ENCODE results near the gene SMARCD1. TPM values are rescaled to one million over a fixed set of nuclear protein-coding genes. Genes with fewer than 3 reads are reported as not detected.

The SMARCD1 gene
- total and polyA plus RNA-seq, 9 of the 15 experiments (the other 6 are each of a cell fraction or from before 2014, with no cell fraction given) = 0.86 to 91.7 (median 48.0) TPM

DNA sequence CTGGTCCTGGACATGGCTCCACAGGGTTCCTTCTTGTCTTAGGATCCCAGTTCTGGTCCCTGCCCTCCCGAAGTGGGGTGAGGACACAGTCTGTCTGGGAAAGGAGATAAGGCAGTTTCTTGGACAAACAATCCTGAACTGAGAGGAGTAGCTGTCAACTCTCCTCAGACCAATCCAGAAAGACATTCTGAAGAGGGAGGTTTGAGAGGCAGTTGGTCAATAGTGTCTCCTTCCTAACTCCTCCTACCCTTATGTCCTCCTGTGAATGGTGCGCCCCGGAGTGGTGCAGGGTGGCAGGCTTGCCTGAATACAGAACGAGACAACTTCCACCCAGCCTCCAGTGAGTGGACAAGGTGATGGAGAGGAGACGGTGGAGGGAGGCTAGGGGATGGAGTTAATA lies 43.2 kb upstream of the SMARCD1 start (continued):
- no peak for TF ChIP-seq DACH1 (IDR thresholded peaks at IDR 0.05; ENCODE audit: partially characterized antibody)
- no peak for TF ChIP-seq NR2F6 (CRISPR knock-in tag; IDR thresholded peaks at IDR 0.05)
- TF ChIP-seq SMAD2 (IDR thresholded peaks at IDR 0.05; ENCODE audit: low read depth, low read length) = no peak
- no peak for TF ChIP-seq ZNF76 (CRISPR knock-in tag; IDR thresholded peaks at IDR 0.05; ENCODE audit: borderline replicate concordance)
- no peak for TF ChIP-seq KAT8 (IDR thresholded peaks at IDR 0.05; ENCODE audit: low read depth)
- TF ChIP-seq KHSRP (IDR thresholded peaks at IDR 0.05) = no peak
- TF ChIP-seq, protein P1, sequence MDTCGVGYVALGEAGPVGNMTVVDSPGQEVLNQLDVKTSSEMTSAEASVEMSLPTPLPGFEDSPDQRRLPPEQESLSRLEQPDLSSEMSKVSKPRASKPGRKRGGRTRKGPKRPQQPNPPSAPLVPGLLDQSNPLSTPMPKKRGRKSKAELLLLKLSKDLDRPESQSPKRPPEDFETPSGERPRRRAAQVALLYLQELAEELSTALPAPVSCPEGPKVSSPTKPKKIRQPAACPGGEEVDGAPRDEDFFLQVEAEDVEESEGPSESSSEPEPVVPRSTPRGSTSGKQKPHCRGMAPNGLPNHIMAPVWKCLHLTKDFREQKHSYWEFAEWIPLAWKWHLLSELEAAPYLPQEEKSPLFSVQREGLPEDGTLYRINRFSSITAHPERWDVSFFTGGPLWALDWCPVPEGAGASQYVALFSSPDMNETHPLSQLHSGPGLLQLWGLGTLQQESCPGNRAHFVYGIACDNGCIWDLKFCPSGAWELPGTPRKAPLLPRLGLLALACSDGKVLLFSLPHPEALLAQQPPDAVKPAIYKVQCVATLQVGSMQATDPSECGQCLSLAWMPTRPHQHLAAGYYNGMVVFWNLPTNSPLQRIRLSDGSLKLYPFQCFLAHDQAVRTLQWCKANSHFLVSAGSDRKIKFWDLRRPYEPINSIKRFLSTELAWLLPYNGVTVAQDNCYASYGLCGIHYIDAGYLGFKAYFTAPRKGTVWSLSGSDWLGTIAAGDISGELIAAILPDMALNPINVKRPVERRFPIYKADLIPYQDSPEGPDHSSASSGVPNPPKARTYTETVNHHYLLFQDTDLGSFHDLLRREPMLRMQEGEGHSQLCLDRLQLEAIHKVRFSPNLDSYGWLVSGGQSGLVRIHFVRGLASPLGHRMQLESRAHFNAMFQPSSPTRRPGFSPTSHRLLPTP (IDR thresholded peaks at IDR 0.05; ENCODE audit: borderline replicate concordance, extremely low read depth, insufficient read length) = no peak
- TF ChIP-seq, protein P2, sequence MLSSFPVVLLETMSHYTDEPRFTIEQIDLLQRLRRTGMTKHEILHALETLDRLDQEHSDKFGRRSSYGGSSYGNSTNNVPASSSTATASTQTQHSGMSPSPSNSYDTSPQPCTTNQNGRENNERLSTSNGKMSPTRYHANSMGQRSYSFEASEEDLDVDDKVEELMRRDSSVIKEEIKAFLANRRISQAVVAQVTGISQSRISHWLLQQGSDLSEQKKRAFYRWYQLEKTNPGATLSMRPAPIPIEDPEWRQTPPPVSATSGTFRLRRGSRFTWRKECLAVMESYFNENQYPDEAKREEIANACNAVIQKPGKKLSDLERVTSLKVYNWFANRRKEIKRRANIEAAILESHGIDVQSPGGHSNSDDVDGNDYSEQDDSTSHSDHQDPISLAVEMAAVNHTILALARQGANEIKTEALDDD (IDR thresholded peaks at IDR 0.05) = no peak
- peak; percentile 43; the same call in 1 of the 2 replicates for TF ChIP-seq SMAD4 (CRISPR knock-in tag; conservative IDR thresholded peaks at IDR 0.05)
- TF ChIP-seq ZSCAN29 (IDR thresholded peaks at IDR 0.05) = no peak
- no peak for TF ChIP-seq KLF16 (IDR thresholded peaks at IDR 0.05)
- TF ChIP-seq, protein P3, sequence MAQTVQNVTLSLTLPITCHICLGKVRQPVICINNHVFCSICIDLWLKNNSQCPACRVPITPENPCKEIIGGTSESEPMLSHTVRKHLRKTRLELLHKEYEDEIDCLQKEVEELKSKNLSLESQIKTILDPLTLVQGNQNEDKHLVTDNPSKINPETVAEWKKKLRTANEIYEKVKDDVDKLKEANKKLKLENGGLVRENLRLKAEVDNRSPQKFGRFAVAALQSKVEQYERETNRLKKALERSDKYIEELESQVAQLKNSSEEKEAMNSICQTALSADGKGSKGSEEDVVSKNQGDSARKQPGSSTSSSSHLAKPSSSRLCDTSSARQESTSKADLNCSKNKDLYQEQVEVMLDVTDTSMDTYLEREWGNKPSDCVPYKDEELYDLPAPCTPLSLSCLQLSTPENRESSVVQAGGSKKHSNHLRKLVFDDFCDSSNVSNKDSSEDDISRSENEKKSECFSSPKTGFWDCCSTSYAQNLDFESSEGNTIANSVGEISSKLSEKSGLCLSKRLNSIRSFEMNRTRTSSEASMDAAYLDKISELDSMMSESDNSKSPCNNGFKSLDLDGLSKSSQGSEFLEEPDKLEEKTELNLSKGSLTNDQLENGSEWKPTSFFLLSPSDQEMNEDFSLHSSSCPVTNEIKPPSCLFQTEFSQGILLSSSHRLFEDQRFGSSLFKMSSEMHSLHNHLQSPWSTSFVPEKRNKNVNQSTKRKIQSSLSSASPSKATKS (CRISPR knock-in tag; IDR thresholded peaks at IDR 0.05) = no peak
- no peak for TF ChIP-seq TBP (optimal IDR thresholded peaks at IDR 0.05; ENCODE audit: low read depth, low read length)
- no peak for TF ChIP-seq SMAD3 (CRISPR knock-in tag; conservative IDR thresholded peaks at IDR 0.05)
- TF ChIP-seq, protein P4, sequence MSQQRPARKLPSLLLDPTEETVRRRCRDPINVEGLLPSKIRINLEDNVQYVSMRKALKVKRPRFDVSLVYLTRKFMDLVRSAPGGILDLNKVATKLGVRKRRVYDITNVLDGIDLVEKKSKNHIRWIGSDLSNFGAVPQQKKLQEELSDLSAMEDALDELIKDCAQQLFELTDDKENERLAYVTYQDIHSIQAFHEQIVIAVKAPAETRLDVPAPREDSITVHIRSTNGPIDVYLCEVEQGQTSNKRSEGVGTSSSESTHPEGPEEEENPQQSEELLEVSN (IDR thresholded peaks at IDR 0.05; ENCODE audit: borderline replicate concordance in 1 of 2, extremely low read depth in 1 of 2, insufficient read depth in 1 of 2, insufficient read length in 1 of 2, low read depth in 1 of 2, low read length in 1 of 2, poor library complexity in 1 of 2, severe bottlenecking in 1 of 2) = no peak
- no peak for TF ChIP-seq ZBED1 (IDR thresholded peaks at IDR 0.05)
- TF ChIP-seq, protein P5, sequence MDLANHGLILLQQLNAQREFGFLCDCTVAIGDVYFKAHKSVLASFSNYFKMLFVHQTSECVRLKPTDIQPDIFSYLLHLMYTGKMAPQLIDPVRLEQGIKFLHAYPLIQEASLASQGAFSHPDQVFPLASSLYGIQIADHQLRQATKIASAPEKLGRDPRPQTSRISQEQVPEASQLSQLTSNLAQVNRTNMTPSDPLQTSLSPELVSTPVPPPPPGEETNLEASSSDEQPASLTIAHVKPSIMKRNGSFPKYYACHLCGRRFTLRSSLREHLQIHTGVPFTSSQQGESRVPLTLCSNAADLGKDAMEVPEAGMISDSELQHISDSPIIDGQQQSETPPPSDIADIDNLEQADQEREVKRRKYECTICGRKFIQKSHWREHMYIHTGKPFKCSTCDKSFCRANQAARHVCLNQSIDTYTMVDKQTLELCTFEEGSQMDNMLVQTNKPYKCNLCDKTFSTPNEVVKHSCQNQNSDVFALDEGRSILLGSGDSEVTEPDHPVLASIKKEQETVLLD (IDR thresholded peaks at IDR 0.05) = no peak

Data from K562 (cell line).